Breast epithelium (tissue), 4 donors: Measurements from ENCODE around the gene PRR11. TPM values are rescaled to one million over a fixed set of nuclear protein-coding genes. Genes with fewer than 3 reads are reported as not detected.

Source experiments
- DNase-seq, 2 donors: peaks; one replicate each; pipeline ENCODE4 v3.0.0-alpha.2; 2019; ENCODE audit warnings: low spot score in 2 of 2
- H3K27ac ChIP-seq, 2 donors: fragments of 200-600 bp; sonication (generic) in 1 of 2; one replicate each; pipeline ENCODE4 v1.5.1; 2016 to 2019; ENCODE audit warnings: mild to moderate bottlenecking in 1 of 2
- H3K27me3 ChIP-seq, 2 donors: fragments of 200-600 bp; sonication (generic) in 1 of 2; one replicate each; pipeline versions ENCODE4 v1.5.1 to v1.6.0; 2017 to 2019; ENCODE audit warnings: control low read depth in 1 of 2, mild to moderate bottlenecking in 1 of 2
- H3K36me3 ChIP-seq: fragments of 200-600 bp; one replicate; pipeline ENCODE4 v1.5.1; 2019
- H3K4me1 ChIP-seq, 2 donors: fragments of 200-600 bp; sonication (generic); one replicate each; pipeline ENCODE4 v1.5.1; 2016 to 2019; ENCODE audit warnings: control low read depth in 1 of 2
- H3K4me3 ChIP-seq, 3 donors: fragments of 200-600 bp; sonication (generic); 1 replicate in 2 of 3; 2 replicates in 1 of 3; pipeline ENCODE4 v1.5.1; 2016 to 2019; ENCODE audit warnings: mild to moderate bottlenecking in 3 of 3, moderate library complexity in 2 of 3
- H3K9me3 ChIP-seq, 2 donors: fragments of 200-600 bp; sonication (generic) in 1 of 2; one replicate each; pipeline ENCODE4 v1.5.1; 2016 to 2019; ENCODE audit warnings: control low read depth in 1 of 2
- CTCF ChIP-seq, 3 donors: fragments of 450-650 bp; IDR thresholded peaks; one replicate each; pipeline ENCODE4 v1.5.1; 2016 to 2017; ENCODE audit warnings: antibody characterized with exemption in 3 of 3, mild to moderate bottlenecking in 3 of 3, moderate library complexity in 3 of 3
- POLR2A ChIP-seq: fragments of 450-650 bp; IDR thresholded peaks from one replicate; pipeline ENCODE4 v1.6.1; 2016; ENCODE audit warnings: antibody characterized with exemption, mild to moderate bottlenecking, moderate library complexity
- POLR2AphosphoS5 ChIP-seq, 3 donors: sonication (generic); formaldehyde crosslinking; IDR thresholded peaks; one replicate each; pipeline ENCODE4 v1.6.1; 2017; ENCODE audit warnings: antibody characterized with exemption in 3 of 3
- intact Hi-C: fragments of 100-400 bp; cut with DNase I; formaldehyde crosslinking; loops from one replicate; pipeline ENCODE4 v1.15.1; 2023; ENCODE audit warnings: low total_unique reads
- total RNA-seq, 3 donors: library from RNA; depleted of rRNA; stranded (reverse); fragments of >200 nt; gene quantifications; one replicate each; pipeline ENCODE4 v1.1.0, GENCODE V29; 2016

Gene PRR11
- total RNA-seq, 3 donors from 2014 or later = 0.33 to 25.1 (median 1.2) TPM

GRCh38 chr17:59219370-59219769 lies 63.8 kb downstream of the PRR11 start:
- intact Hi-C loops = no loop called here
- no peak for DNase-seq
- Histone ChIP-seq H3K36me3 (no peaks in the 10 kb centered on the region), H3K4me3 (no peak overlapping the region), H3K4me1 (no peaks in the 10 kb centered on the region), H3K27me3 (no peaks in the 10 kb centered on the region), H3K27ac (no peak overlapping the region), H3K9me3 (no peaks in the 10 kb centered on the region)
- TF ChIP-seq POLR2A (no peak), CTCF (IDR thresholded peaks at IDR 0.05) (no peak), POLR2AphosphoS5 (IDR thresholded peaks at IDR 0.05) (no peak)

GRCh38 chr17:59219992-59220327 lies 64.4 kb downstream of the PRR11 start:
- no peaks in the 10 kb centered on the region for H3K9me3 ChIP-seq
- no peak for TF ChIP-seq POLR2AphosphoS5 (IDR thresholded peaks at IDR 0.05)
- TF ChIP-seq CTCF (IDR thresholded peaks at IDR 0.05) = no peak
- no peak for TF ChIP-seq POLR2A
- peak overlapping the region; percentile 64 to 92 (median 84) for H3K4me3 ChIP-seq
- no peaks in the 10 kb centered on the region for H3K36me3 ChIP-seq
- H3K4me1 ChIP-seq = no peaks in the 10 kb centered on the region
- intact Hi-C loops = no loop called here
- DNase-seq = no peak
- H3K27me3 ChIP-seq = no peaks in the 10 kb centered on the region
- no peak overlapping the region for H3K27ac ChIP-seq

- peak; percentile 89 to 95 for DNase-seq
- TF ChIP-seq POLR2A (no peak), CTCF (IDR thresholded peaks at IDR 0.05) (peak; percentile 46 to 76 (median 59)), POLR2AphosphoS5 (IDR thresholded peaks at IDR 0.05) (peak in 1 of 3 donors; percentile 26)
- Histone ChIP-seq H3K36me3 (no peaks in the 10 kb centered on the region), H3K27ac (peak within 1 kb of the TSS; percentile 86 to 91), H3K4me3 (peak within 1 kb of the TSS; percentile 64 to 92 (median 84)), H3K9me3 (no peaks in the 10 kb centered on the region), H3K27me3 (no peaks in the 10 kb centered on the region), H3K4me1 (no peaks in the 10 kb centered on the region)
- intact Hi-C loops = no loop called here
Measured at GRCh38 chr17:59220328-59221158, 65.0 kb downstream of the PRR11 start, which contains the start of gene GDPD1. TSS of gene GDPD1 (plus strand) at chr17:59220511. CDS start at chr17:59220610, 99 bp downstream.

GRCh38 chr17:59221159-59221847 lies 65.8 kb downstream of the PRR11 start:
- peak overlapping the region; percentile 64 to 92 (median 84) for H3K4me3 ChIP-seq

More at GRCh38 chr17:59221159-59221847, 65.8 kb downstream of the PRR11 start:
- peak overlapping the region; percentile 86 to 91 for H3K27ac ChIP-seq
- intact Hi-C loops = no loop called here
- H3K9me3 ChIP-seq = no peaks in the 10 kb centered on the region
- TF ChIP-seq POLR2A = no peak
- no peak for TF ChIP-seq POLR2AphosphoS5 (IDR thresholded peaks at IDR 0.05)
- TF ChIP-seq CTCF (IDR thresholded peaks at IDR 0.05) = no peak
- H3K27me3 ChIP-seq = no peaks in the 10 kb centered on the region
- no peak for DNase-seq
- H3K4me1 ChIP-seq = no peaks in the 10 kb centered on the region
- H3K36me3 ChIP-seq = no peaks in the 10 kb centered on the region
